ENCODE measurements around the gene DDX25.

DNA sequence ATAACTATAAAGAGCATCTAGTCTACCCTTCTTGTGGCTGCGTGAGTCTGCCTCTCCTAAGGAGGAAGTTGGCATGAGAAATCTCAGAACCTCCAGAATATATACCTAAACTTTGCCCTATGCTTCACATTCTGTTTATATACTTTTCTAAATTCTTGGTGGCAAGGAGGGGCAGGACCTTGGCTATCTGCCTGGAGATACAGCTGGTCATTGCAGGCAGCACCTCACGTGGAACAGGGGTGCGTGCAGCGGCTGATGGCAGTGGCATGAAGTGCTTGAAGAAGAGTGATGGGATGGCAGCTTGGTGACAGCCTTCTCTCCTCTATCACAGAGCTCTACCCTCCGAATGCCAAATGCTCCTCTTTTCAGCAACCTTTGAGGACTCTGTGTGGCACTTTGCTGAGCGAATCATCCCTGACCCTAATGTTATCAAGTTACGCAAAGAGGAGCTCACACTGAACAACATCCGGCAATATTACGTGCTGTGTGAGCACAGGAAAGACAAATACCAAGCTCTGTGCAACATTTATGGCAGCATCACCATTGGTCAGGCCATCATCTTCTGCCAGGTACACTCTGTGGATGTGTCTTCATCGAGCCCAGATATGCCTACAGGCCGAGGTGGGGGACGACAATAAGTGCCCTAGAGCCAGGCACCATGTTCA, 12.5 kb downstream of the DDX25 start:
- TF ChIP-seq CTCF (IDR thresholded peaks at IDR 0.05; ENCODE audit: insufficient read depth, low read length, poor library complexity, severe bottlenecking) (no peak), EZH2phosphoT487 (conservative IDR thresholded peaks at IDR 0.05; ENCODE audit: low read length) (no peak)

Data from SU-DHL-6 (cell line).